DND-41 (cell line): ENCODE results near the gene GREB1L.

Experiments
- ATAC-seq: fragments of 200-7000 bp; cut with Tn5 transposase; 3 replicates; pipeline ENCODE4 v1.9.1; 2021; ENCODE audit warnings: low read depth; ENCODE audit not compliant: insufficient read depth
- DNase-seq: peaks from one replicate; pipeline ENCODE4 v3.0.0-alpha.2; 2020
- H2AFZ ChIP-seq: 2 replicates; pipeline ENCODE4 v1.6.0; 2012; ENCODE audit warnings: low read depth, low read length
- H3K27ac ChIP-seq: 2 replicates; pipeline ENCODE4 v1.5.1; 2012; ENCODE audit warnings: low read length, inconsistent platforms
- H3K27me3 ChIP-seq: fragments of 200-600 bp; sonication (generic); 2 replicates; pipeline ENCODE4 v1.6.0; 2012; ENCODE audit warnings: low read length, mild to moderate bottlenecking, inconsistent platforms; ENCODE audit not compliant: insufficient read depth, poor library complexity
- H3K36me3 ChIP-seq: 2 replicates; pipeline ENCODE4 v1.5.1; 2012; ENCODE audit warnings: low read length, inconsistent platforms; ENCODE audit not compliant: insufficient read depth
- H3K4me1 ChIP-seq: 2 replicates; pipeline ENCODE4 v1.5.1; 2012; ENCODE audit warnings: mild to moderate bottlenecking, low read length; ENCODE audit not compliant: insufficient read depth
- H3K4me2 ChIP-seq: 2 replicates; pipeline ENCODE4 v1.6.0; 2012; ENCODE audit warnings: mild to moderate bottlenecking, moderate library complexity, low read length, inconsistent platforms; ENCODE audit not compliant: insufficient read depth
- H3K4me3 ChIP-seq, 2 experiments: fragments of 200-600 bp in 1 of 2; shearing (Covaris generic) in 1 of 2; 2 replicates each; pipeline ENCODE4 v1.5.1; 2012 to 2016; ENCODE audit warnings: inconsistent platforms in 2 of 2, low read length in 2 of 2, mild to moderate bottlenecking in 2 of 2, low read depth in 1 of 2, moderate library complexity in 1 of 2
- H3K79me2 ChIP-seq: 2 replicates; pipeline ENCODE4 v1.6.0; 2012; ENCODE audit warnings: low read length, inconsistent platforms; ENCODE audit not compliant: insufficient read depth
- H3K9ac ChIP-seq: 2 replicates; pipeline ENCODE4 v1.6.0; 2012; ENCODE audit warnings: low read depth, mild to moderate bottlenecking, inconsistent platforms, low read length, moderate library complexity
- H3K9me3 ChIP-seq: 2 replicates; pipeline ENCODE4 v1.5.1; 2012; ENCODE audit warnings: low read length, moderate library complexity, mild to moderate bottlenecking, inconsistent platforms; ENCODE audit not compliant: insufficient read depth, severe bottlenecking
- H4K20me1 ChIP-seq: 2 replicates; pipeline ENCODE4 v1.6.0; 2012; ENCODE audit warnings: low read length; ENCODE audit not compliant: insufficient read depth
- CTCF ChIP-seq: IDR thresholded peaks from 2 replicates; pipeline ENCODE4 v1.5.1; 2012; ENCODE audit warnings: borderline replicate concordance, low read length, moderate library complexity, mild to moderate bottlenecking; ENCODE audit not compliant: poor library complexity, severe bottlenecking; ENCODE audit errors: extremely low read depth
- EZH2 ChIP-seq: IDR thresholded peaks from 3 replicates; pipeline ENCODE4 v1.6.1; 2012; ENCODE audit warnings: borderline replicate concordance, low read depth, mild to moderate bottlenecking, moderate library complexity, low read length, inconsistent platforms; ENCODE audit not compliant: severe bottlenecking

The GREB1L gene

DNA sequence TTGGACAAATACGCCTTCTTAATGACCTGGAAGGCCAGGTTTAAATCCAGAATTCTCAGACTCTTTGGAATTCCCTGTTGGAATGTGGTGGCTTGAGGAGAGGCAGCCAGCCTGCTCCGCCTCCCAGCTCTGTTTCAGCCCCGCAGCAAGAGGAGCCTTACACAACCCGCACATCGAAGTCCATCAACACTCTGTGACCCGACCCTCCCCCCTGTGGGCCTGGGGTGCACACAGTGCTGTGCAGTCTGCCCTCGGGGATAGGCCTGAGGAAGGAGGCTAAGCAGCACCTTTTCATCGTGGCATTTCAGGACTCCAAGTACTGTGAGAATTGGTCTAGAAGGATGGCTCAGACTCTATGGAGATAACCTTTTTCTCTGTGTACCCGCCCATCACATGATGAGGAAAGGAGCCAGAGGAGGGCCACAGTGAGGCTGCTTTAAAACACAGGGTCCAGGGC is 73.7 kb downstream of the GREB1L start:
- no peak overlapping the region for H3K27ac ChIP-seq
- DNase-seq: no peak
- no peaks in the 10 kb centered on the region for H4K20me1 ChIP-seq
- no peak overlapping the region for H3K4me3 ChIP-seq
- no peak overlapping the region for H3K4me2 ChIP-seq
- no peak overlapping the region for H2AFZ ChIP-seq
- H3K79me2 ChIP-seq: no peaks in the 10 kb centered on the region
- H3K9ac ChIP-seq: no peak overlapping the region
- H3K27me3 ChIP-seq: peaks cover 4% of the 10 kb centered on the region
- TF ChIP-seq CTCF: no peak
- TF ChIP-seq EZH2: no peak
- H3K36me3 ChIP-seq: no peaks in the 10 kb centered on the region
- no peak for ATAC-seq
- no peaks in the 10 kb centered on the region for H3K4me1 ChIP-seq
- no peaks in the 10 kb centered on the region for H3K9me3 ChIP-seq

GRCh38 chr18:21316296-21316695 is 74.3 kb downstream of the GREB1L start:
- no peak overlapping the region for H3K4me2 ChIP-seq
- H2AFZ ChIP-seq: no peak overlapping the region
- TF ChIP-seq EZH2: no peak
- no peak for TF ChIP-seq CTCF
- no peak overlapping the region for H3K9ac ChIP-seq
- no peak for DNase-seq
- H3K27ac ChIP-seq: no peak overlapping the region
- H3K36me3 ChIP-seq: no peaks in the 10 kb centered on the region
- no peaks in the 10 kb centered on the region for H3K4me1 ChIP-seq
- H4K20me1 ChIP-seq: no peaks in the 10 kb centered on the region
- no peaks in the 10 kb centered on the region for H3K9me3 ChIP-seq
- ATAC-seq: no peak
- no peak overlapping the region for H3K4me3 ChIP-seq
- no peaks in the 10 kb centered on the region for H3K79me2 ChIP-seq
- peaks cover 4% of the 10 kb centered on the region for H3K27me3 ChIP-seq

- Histone ChIP-seq H3K9ac (no peak overlapping the region), H3K4me3 (no peak overlapping the region), H3K27ac (no peak overlapping the region), H4K20me1 (no peaks in the 10 kb centered on the region), H3K79me2 (no peaks in the 10 kb centered on the region), H3K9me3 (no peaks in the 10 kb centered on the region), H3K27me3 (peaks cover 10% of the 10 kb centered on the region), H2AFZ (no peak overlapping the region), H3K4me1 (no peaks in the 10 kb centered on the region), H3K4me2 (no peak overlapping the region), H3K36me3 (no peaks in the 10 kb centered on the region)
- no peak for DNase-seq
- no peak for ATAC-seq
- no peak for TF ChIP-seq CTCF
- TF ChIP-seq EZH2: no peak
These were observed 79.7 kb downstream of the GREB1L start for GRCh38 chr18:21321711-21322110.

GRCh38 chr18:21327101-21327500 is 85.1 kb downstream of the GREB1L start:
- Histone ChIP-seq H3K4me1 (no peaks in the 10 kb centered on the region), H2AFZ (no peak overlapping the region), H3K9ac (no peak overlapping the region), H3K9me3 (no peaks in the 10 kb centered on the region), H3K27me3 (peaks cover 15% of the 10 kb centered on the region), H4K20me1 (no peaks in the 10 kb centered on the region), H3K36me3 (no peaks in the 10 kb centered on the region), H3K4me2 (no peak overlapping the region), H3K79me2 (no peaks in the 10 kb centered on the region), H3K4me3 (no peak overlapping the region), H3K27ac (no peak overlapping the region)
- TF ChIP-seq CTCF: no peak
- TF ChIP-seq EZH2: no peak
- DNase-seq (no peak), ATAC-seq (no peak)
